Measurements from ENCODE around the gene ANKRD28. TPM values are rescaled to one million over a fixed set of nuclear protein-coding genes. Genes with fewer than 3 reads are reported as not detected.

Gene ANKRD28
- total RNA-seq, 1 experiment from 2014 or later, result 113 TPM

DNA sequence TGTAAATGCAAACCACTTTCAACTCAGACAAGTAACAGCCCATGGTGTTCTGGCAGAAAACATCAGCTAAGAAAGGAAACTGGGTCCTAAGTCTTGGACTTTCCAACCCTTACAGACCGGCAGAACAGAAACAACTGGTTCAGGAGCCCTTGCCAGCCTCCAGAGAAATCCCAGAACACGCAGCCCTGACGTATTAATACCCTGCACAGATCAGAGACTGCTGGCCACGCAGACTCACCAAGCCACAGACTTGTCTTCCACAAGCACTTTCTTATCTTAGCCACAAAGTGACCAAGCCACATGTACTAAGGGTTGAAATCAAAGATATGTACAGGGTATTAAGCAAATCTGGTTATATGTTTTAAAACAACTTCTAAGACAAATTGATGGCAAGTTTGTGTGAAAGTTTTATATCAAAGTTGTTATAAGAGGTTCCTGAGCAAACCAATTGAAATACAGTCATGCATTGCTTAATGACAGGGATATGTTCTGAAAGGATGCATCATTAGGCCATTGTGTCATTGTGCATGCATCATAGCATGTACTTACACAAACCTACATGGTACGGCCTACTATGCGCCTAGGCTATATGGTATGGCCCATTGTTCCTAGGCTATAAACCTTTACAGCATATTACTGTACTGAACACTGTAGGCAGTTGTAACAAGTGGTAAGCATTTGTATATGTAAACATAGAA is 159.4 kb downstream of the ANKRD28 start:
- Histone ChIP-seq H3K36me3 (ENCODE audit: insufficient read depth, low read length) (no peaks in the 10 kb centered on the region), H3K27me3 (ENCODE audit: low read length) (no peaks in the 10 kb centered on the region), H3K4me3 (ENCODE audit: low read length) (no peak overlapping the region), H3K27ac (ENCODE audit: low read length) (no peak overlapping the region), H3K9me2 (replicated peaks; ENCODE audit: insufficient read depth, low read length) (no peaks in the 10 kb centered on the region), H2AFZ (ENCODE audit: low read length) (no peak overlapping the region), H3K9me3 (ENCODE audit: low read length) (no peaks in the 10 kb centered on the region), H3K9ac (ENCODE audit: low read length) (no peak overlapping the region), H3K4me1 (ENCODE audit: low read length) (peaks cover 7% of the 10 kb centered on the region), H3K4me2 (ENCODE audit: low read depth, low read length, poor library complexity, severe bottlenecking) (no peak overlapping the region), H4K20me1 (ENCODE audit: insufficient read depth, low read depth, low read length) (no peaks in the 10 kb centered on the region), H3K79me2 (ENCODE audit: low read length) (no peaks in the 10 kb centered on the region)
- DNase-seq, result no peak

DNA sequence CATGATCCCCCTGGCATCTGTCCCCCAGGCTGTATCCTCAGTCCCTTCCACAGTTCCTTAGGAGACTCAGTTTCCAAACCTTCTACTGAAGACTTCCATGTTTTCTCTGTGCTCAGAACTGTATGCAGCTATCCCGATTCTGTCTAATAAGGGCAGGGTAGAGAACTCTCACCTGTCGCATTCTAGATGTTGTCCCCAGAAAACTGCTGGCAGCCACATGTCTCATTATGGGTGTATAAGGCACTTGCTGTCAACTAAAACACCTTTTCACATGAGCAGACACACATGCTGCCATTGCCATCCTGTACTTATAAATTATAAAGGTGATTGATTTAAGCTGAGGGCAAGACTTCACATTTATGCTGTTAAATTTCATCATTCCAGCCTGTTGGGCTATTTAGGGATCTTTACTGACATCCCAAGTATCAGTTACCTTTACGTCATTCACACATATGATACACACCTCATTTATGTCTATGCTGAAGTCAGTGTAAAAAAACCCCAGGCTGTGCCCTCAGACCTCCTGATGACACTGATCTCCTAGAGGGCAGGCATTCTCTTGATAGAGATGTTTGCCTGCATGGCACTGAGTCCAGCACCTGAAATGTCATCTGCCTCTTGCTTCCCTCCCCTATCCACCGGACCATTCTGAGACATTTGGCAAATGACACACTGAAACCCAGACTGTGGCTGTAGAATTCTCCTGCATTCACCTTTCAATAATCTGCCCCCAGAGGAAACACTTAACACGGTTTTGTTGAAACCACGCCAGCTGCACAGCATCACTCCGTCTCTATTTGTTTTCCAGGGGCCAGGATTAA is 160.4 kb downstream of the ANKRD28 start:
- H3K9ac ChIP-seq (ENCODE audit: low read length), result no peak overlapping the region
- no peak overlapping the region for H3K4me2 ChIP-seq (ENCODE audit: low read depth, low read length, poor library complexity, severe bottlenecking)
- H3K9me3 ChIP-seq (ENCODE audit: low read length), result no peaks in the 10 kb centered on the region

DNA sequence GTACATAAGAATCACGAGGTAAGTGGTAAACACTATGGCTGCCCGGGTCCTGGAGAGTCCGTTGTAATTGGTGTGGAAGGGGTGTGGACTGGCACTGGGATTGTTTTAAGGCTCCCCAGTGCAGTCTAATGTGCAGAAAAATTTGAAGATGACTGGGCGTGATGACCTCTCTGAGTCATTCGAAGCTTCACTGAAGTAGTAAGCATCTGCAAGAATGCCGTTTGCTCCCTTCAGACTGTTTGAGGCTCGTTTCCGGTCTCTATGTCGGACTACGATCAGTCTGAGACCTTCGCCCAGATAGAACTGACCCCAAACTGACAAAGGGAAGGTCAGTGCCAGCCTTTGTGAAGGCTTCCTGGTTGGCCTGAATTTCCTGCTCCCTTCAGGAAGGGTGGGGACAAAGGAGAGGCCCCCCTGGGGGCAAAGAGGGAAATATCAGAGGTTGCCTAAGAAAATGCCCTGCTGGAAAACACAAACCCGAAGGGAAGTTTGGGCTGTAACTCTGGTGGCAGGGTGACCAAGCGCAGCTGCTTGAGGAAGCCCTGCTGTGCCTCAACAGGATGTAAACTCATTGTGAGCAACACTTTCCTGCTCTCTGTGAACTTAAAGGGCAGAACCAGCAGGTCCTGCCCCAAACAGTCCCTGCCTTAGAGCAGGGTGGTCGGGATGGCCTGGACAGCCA is 161.6 kb downstream of the ANKRD28 start:
- Histone ChIP-seq H4K20me1 (ENCODE audit: insufficient read depth, low read depth, low read length) (no peaks in the 10 kb centered on the region), H3K9me2 (replicated peaks; ENCODE audit: insufficient read depth, low read length) (no peaks in the 10 kb centered on the region), H3K9ac (ENCODE audit: low read length) (peak overlapping the region; percentile 8; the same call in 1 of the 2 replicates), H3K4me3 (ENCODE audit: low read length) (0 out of 2 replicates have a peak overlapping the region, but pooled peaks have one; percentile 7), H3K4me1 (ENCODE audit: low read length) (peaks cover 10% of the 10 kb centered on the region), H3K27me3 (ENCODE audit: low read length) (no peaks in the 10 kb centered on the region), H3K4me2 (ENCODE audit: low read depth, low read length, poor library complexity, severe bottlenecking) (peak overlapping the region; percentile 20), H3K79me2 (ENCODE audit: low read length) (no peaks in the 10 kb centered on the region), H3K36me3 (ENCODE audit: insufficient read depth, low read length) (no peaks in the 10 kb centered on the region), H3K9me3 (ENCODE audit: low read length) (no peaks in the 10 kb centered on the region), H3K27ac (ENCODE audit: low read length) (no peak overlapping the region), H2AFZ (ENCODE audit: low read length) (peak overlapping the region; percentile 65)
- no peak for DNase-seq

More for the DNA sequence above, 160.4 kb downstream of the ANKRD28 start:
- H3K4me1 ChIP-seq (ENCODE audit: low read length), result peaks cover 7% of the 10 kb centered on the region
- H3K36me3 ChIP-seq (ENCODE audit: insufficient read depth, low read length), result no peaks in the 10 kb centered on the region
- H3K27ac ChIP-seq (ENCODE audit: low read length), result no peak overlapping the region
- no peak overlapping the region for H2AFZ ChIP-seq (ENCODE audit: low read length)
- H3K9me2 ChIP-seq (replicated peaks; ENCODE audit: insufficient read depth, low read length), result no peaks in the 10 kb centered on the region
- no peak for DNase-seq
- H3K79me2 ChIP-seq (ENCODE audit: low read length), result no peaks in the 10 kb centered on the region
- H3K27me3 ChIP-seq (ENCODE audit: low read length), result no peaks in the 10 kb centered on the region
- no peak overlapping the region for H3K4me3 ChIP-seq (ENCODE audit: low read length)
- no peaks in the 10 kb centered on the region for H4K20me1 ChIP-seq (ENCODE audit: insufficient read depth, low read depth, low read length)

DNA sequence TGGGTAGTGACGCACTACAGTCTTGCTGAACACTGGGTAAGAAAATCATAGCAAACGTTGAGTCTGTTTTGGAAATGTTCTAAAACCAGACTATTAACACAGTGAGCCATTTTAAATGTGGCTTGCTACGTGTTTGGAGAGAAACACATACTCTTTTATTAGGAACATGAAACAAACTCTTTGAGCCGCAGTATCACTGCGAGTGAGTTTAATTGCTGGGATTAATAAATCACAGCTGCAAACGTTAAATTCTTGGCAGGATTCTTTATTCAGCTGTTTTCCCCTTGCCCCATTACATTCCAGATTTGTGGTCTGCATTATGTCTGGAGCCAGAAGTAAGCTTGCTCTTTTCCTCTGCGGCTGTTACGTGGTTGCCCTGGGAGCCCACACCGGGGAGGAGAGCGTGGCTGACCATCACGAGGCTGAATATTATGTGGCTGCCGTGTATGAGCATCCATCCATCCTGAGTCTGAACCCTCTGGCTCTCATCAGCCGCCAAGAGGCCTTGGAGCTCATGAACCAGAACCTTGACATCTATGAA is 162.6 kb downstream of the ANKRD28 start:
- H3K36me3 ChIP-seq (ENCODE audit: insufficient read depth, low read length), result no peaks in the 10 kb centered on the region
- H2AFZ ChIP-seq (ENCODE audit: low read length), result no peak overlapping the region
- no peak overlapping the region for H3K9ac ChIP-seq (ENCODE audit: low read length)
- H3K4me2 ChIP-seq (ENCODE audit: low read depth, low read length, poor library complexity, severe bottlenecking), result no peak overlapping the region
- no peaks in the 10 kb centered on the region for H3K9me2 ChIP-seq (replicated peaks; ENCODE audit: insufficient read depth, low read length)
- H4K20me1 ChIP-seq (ENCODE audit: insufficient read depth, low read depth, low read length), result no peaks in the 10 kb centered on the region
- no peak for DNase-seq
- H3K4me3 ChIP-seq (ENCODE audit: low read length), result no peak overlapping the region
- H3K27ac ChIP-seq (ENCODE audit: low read length), result no peak overlapping the region
- no peaks in the 10 kb centered on the region for H3K79me2 ChIP-seq (ENCODE audit: low read length)
- no peaks in the 10 kb centered on the region for H3K27me3 ChIP-seq (ENCODE audit: low read length)
- peaks cover 20% of the 10 kb centered on the region for H3K4me1 ChIP-seq (ENCODE audit: low read length)
- no peaks in the 10 kb centered on the region for H3K9me3 ChIP-seq (ENCODE audit: low read length)

DNA sequence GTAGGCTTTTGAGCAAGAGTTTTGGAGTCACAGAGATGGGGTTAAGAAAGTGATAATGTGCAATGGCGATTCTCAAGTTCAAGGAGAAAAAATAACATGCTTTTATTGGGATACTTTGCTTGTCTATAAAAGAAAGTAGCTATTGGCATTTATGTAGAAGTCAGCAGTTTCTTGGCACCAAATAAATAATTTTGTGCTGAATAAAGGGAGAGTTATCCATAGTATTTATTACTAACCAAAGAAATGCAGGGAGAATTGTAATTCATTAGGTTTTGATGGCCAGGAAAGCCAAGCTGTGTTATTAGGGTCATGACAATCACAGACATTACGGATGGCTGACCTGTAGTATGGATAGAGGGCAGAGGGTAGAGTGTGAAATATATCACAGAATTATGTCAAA is 163.1 kb downstream of the ANKRD28 start:
- DNase-seq, result no peak
- H3K36me3 ChIP-seq (ENCODE audit: insufficient read depth, low read length), result no peaks in the 10 kb centered on the region
- no peaks in the 10 kb centered on the region for H3K79me2 ChIP-seq (ENCODE audit: low read length)
- H3K9me3 ChIP-seq (ENCODE audit: low read length), result no peaks in the 10 kb centered on the region
- no peak overlapping the region for H2AFZ ChIP-seq (ENCODE audit: low read length)
- H3K4me1 ChIP-seq (ENCODE audit: low read length), result peaks cover 24% of the 10 kb centered on the region
- no peaks in the 10 kb centered on the region for H3K27me3 ChIP-seq (ENCODE audit: low read length)
- no peak overlapping the region for H3K27ac ChIP-seq (ENCODE audit: low read length)
- H4K20me1 ChIP-seq (ENCODE audit: insufficient read depth, low read depth, low read length), result no peaks in the 10 kb centered on the region
- H3K9me2 ChIP-seq (replicated peaks; ENCODE audit: insufficient read depth, low read length), result no peaks in the 10 kb centered on the region
- no peak overlapping the region for H3K4me3 ChIP-seq (ENCODE audit: low read length)
- H3K4me2 ChIP-seq (ENCODE audit: low read depth, low read length, poor library complexity, severe bottlenecking), result no peak overlapping the region
- no peak overlapping the region for H3K9ac ChIP-seq (ENCODE audit: low read length)

DNA sequence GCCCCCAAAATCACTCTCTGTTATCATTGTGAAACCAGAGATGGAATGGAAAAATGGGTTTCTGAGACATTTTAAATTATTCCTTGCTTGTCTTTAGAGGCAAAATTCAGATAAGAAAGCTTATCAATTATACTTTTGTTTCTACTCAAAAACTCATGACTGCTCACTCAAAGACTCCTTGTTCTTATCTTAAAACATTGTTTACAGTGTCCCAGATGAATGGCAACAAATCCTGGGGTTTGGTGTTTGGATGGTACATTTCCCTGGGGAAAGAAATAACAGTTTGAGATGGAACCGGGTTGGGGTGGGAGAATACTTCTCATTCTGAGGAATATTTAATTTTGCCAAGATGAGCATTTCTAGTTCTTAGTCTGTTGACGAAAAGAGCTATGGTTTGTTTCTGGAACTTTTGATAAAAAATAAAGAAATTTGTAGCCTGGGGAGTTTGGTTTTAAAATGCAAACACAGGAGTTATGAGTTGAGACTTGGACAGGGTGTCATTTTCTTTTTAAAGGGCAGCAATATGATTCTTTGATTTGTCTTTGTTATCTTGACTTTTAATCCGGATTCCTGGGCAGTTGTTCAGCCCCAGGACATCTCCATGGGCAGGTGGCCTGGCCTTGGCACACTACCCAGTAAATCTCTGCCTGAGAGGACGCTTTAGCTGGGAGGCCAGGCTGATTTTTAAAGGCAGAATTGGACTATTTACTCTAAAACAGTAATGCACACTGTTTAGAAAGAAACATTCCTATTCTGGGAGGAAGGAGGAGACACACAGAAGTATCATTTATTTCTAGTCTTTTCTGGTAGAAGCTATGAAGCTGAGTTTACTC is 163.8 kb downstream of the ANKRD28 start:
- no peaks in the 10 kb centered on the region for H3K9me3 ChIP-seq (ENCODE audit: low read length)
- H3K27me3 ChIP-seq (ENCODE audit: low read length), result no peaks in the 10 kb centered on the region
- H3K9me2 ChIP-seq (replicated peaks; ENCODE audit: insufficient read depth, low read length), result no peaks in the 10 kb centered on the region
- 0 out of 2 replicates have a peak overlapping the region, but pooled peaks have one; percentile 7 for H2AFZ ChIP-seq (ENCODE audit: low read length)
- H3K27ac ChIP-seq (ENCODE audit: low read length), result no peak overlapping the region
- no peaks in the 10 kb centered on the region for H3K79me2 ChIP-seq (ENCODE audit: low read length)
- H3K4me3 ChIP-seq (ENCODE audit: low read length), result no peak overlapping the region
- no peaks in the 10 kb centered on the region for H4K20me1 ChIP-seq (ENCODE audit: insufficient read depth, low read depth, low read length)
- no peak overlapping the region for H3K9ac ChIP-seq (ENCODE audit: low read length)
- H3K36me3 ChIP-seq (ENCODE audit: insufficient read depth, low read length), result no peaks in the 10 kb centered on the region
- peaks cover 26% of the 10 kb centered on the region for H3K4me1 ChIP-seq (ENCODE audit: low read length)
- DNase-seq, result no peak
- no peak overlapping the region for H3K4me2 ChIP-seq (ENCODE audit: low read depth, low read length, poor library complexity, severe bottlenecking)

DNA sequence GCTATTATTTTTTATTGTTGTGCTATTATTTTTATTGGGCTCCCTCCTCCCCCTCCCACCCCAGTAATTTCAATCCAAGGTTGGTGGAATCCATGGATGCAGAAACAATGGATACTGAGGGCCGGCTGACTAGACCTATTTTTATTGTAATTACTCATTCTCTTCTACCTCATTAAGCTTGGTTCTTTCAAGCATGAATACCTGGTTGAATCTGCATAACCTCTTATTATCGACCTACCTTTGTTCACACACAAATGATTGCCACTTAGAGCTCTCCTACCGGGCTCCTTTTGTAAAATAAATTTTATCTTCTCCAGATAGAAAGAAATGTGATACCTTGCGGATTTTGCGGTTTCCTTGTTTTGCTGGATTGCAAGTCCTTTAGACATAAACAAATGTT is 164.6 kb downstream of the ANKRD28 start:
- no peak overlapping the region for H3K27ac ChIP-seq (ENCODE audit: low read length)
- no peaks in the 10 kb centered on the region for H3K9me3 ChIP-seq (ENCODE audit: low read length)
- no peak overlapping the region for H3K9ac ChIP-seq (ENCODE audit: low read length)
- peaks cover 26% of the 10 kb centered on the region for H3K4me1 ChIP-seq (ENCODE audit: low read length)
- no peak for DNase-seq
- H3K79me2 ChIP-seq (ENCODE audit: low read length), result no peaks in the 10 kb centered on the region
- no peaks in the 10 kb centered on the region for H4K20me1 ChIP-seq (ENCODE audit: insufficient read depth, low read depth, low read length)
- H3K4me3 ChIP-seq (ENCODE audit: low read length), result no peak overlapping the region
- no peak overlapping the region for H3K4me2 ChIP-seq (ENCODE audit: low read depth, low read length, poor library complexity, severe bottlenecking)
- H3K27me3 ChIP-seq (ENCODE audit: low read length), result no peaks in the 10 kb centered on the region
- H3K9me2 ChIP-seq (replicated peaks; ENCODE audit: insufficient read depth, low read length), result no peaks in the 10 kb centered on the region
- no peak overlapping the region for H2AFZ ChIP-seq (ENCODE audit: low read length)
- H3K36me3 ChIP-seq (ENCODE audit: insufficient read depth, low read length), result no peaks in the 10 kb centered on the region

Measured in Karpas-422 (cell line).